ENCODE data around the gene PEAK1.
"Not testable (repeated sequence)": the region's sequence is repeated elsewhere in the genome, so short reads cannot be mapped to it uniquely, and the experiment has no call there.

PEAK1 gene

DNA sequence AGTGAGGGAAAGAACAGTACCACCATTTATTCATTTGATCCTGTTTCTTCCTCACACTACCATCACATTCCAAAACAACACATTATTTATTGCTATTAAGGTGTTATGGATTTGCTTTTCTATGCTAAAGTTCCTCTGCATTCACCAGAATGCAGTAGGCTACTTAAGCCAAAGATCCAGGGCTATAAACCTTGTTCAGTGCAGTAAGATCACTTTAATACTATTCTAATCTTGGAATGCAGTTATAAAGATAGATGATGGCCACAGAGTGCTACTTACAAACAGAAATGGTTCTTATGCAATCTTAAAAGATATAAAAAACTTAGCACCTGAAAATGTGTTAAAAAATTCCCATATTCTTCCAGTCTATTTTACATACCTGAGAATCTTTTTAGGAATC, 241.5 kb downstream of the PEAK1 start:
- no peak overlapping the region for H2AK5ac ChIP-seq (ENCODE audit: low read length)
- no peak for DNase-seq
- no peaks in the 10 kb centered on the region for H3K79me2 ChIP-seq (ENCODE audit: control insufficient read depth, insufficient read depth, low read length)
- H3K4me2 ChIP-seq (ENCODE audit: low read length) = no peak overlapping the region
- no peaks in the 10 kb centered on the region for H3K4me1 ChIP-seq (ENCODE audit: control insufficient read depth, low read depth, low read length)
- H3K36me3 ChIP-seq (ENCODE audit: control insufficient read depth, insufficient read depth, low read length) = no peaks in the 10 kb centered on the region
- H3K9ac ChIP-seq (ENCODE audit: low read length) = no peak overlapping the region
- H2BK5ac ChIP-seq (ENCODE audit: low read length) = no peak overlapping the region
- H3K27me3 ChIP-seq (ENCODE audit: insufficient read depth, low read length, poor library complexity) = no peaks in the 10 kb centered on the region
- H3K56ac ChIP-seq (ENCODE audit: low read length) = no peak overlapping the region
- no peak overlapping the region for H3K4me3 ChIP-seq (ENCODE audit: low read length)
- H3K27ac ChIP-seq (ENCODE audit: low read depth, low read length) = no peak overlapping the region
- no peak overlapping the region for H4K5ac ChIP-seq (ENCODE audit: low read length)
- H2BK15ac ChIP-seq (replicated peaks; ENCODE audit: low read depth) = no peak overlapping the region
- no peak overlapping the region for H3K23ac ChIP-seq (ENCODE audit: low read length)
- no peaks in the 10 kb centered on the region for H3K79me1 ChIP-seq (ENCODE audit: low read length)
- no peak overlapping the region for H4K8ac ChIP-seq (ENCODE audit: low read depth, low read length)
- H3K18ac ChIP-seq (ENCODE audit: low read length) = no peak overlapping the region
- no peak overlapping the region for H2BK120ac ChIP-seq (ENCODE audit: low read depth, low read length)
- no peak overlapping the region for H3K4ac ChIP-seq (ENCODE audit: low read depth, low read length)

DNA sequence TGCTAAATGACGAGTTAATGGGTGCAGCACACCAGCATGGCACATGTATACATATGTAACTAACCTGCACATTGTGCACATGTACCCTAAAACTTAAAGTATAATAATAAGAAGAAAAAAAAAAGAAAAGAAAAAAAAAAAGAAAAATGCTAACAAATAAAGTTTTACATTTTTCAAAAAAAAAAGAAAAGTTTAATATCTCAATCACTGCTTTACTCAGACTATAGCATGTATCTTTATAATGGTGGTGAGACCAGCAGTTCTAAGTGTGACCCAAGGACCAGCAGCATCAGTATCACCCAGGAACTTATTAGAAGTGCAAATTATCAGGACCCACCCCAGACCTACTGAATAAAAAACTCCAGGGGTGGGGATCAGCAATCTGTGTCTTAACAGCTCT, 243.8 kb downstream of the PEAK1 start:
- H3K23ac ChIP-seq (ENCODE audit: low read length); H3K4me2 ChIP-seq (ENCODE audit: low read length); H4K8ac ChIP-seq (ENCODE audit: low read depth, low read length); H4K5ac ChIP-seq (ENCODE audit: low read length); H3K79me2 ChIP-seq (ENCODE audit: control insufficient read depth, insufficient read depth, low read length); H3K4me3 ChIP-seq (ENCODE audit: low read length); H3K27me3 ChIP-seq (ENCODE audit: insufficient read depth, low read length, poor library complexity); H3K27ac ChIP-seq (ENCODE audit: low read depth, low read length); H3K4me1 ChIP-seq (ENCODE audit: control insufficient read depth, low read depth, low read length); H2BK120ac ChIP-seq (ENCODE audit: low read depth, low read length); DNase-seq; H3K9ac ChIP-seq (ENCODE audit: low read length); H3K56ac ChIP-seq (ENCODE audit: low read length); H2AK5ac ChIP-seq (ENCODE audit: low read length); H3K36me3 ChIP-seq (ENCODE audit: control insufficient read depth, insufficient read depth, low read length); H3K18ac ChIP-seq (ENCODE audit: low read length); H2BK5ac ChIP-seq (ENCODE audit: low read length); H3K79me1 ChIP-seq (ENCODE audit: low read length); H3K4ac ChIP-seq (ENCODE audit: low read depth, low read length); H2BK15ac ChIP-seq (replicated peaks; ENCODE audit: low read depth): not testable (repeated sequence)
- no CpG with 5 or more reads among the region's 1 CpG for WGBS (ENCODE audit: extremely low coverage, insufficient coverage, low lambda C conversion rate)

DNA sequence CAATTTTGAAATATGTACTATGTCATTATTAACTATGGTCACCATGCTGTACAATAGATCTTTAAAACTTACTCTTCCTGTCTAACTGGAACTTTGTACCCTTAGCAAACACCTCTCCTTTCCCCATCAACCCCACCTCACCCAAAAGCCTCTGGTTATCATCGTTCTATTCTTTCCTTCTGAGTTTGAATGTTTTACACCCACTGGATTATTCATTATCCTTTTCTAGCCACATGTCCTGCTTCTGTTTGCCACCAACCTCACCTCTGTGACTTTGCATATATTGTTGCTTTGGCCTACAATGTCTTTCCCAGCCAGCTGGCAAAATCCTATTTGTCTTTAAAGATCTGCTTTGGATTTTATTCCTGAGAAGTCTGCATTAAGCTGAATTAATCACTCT, 246.4 kb downstream of the PEAK1 start:
- no peak for DNase-seq
- no peak overlapping the region for H3K23ac ChIP-seq (ENCODE audit: low read length)
- H2BK5ac ChIP-seq (ENCODE audit: low read length) = no peak overlapping the region
- H2BK15ac ChIP-seq (replicated peaks; ENCODE audit: low read depth) = no peak overlapping the region
- H2AK5ac ChIP-seq (ENCODE audit: low read length) = no peak overlapping the region
- H3K79me2 ChIP-seq (ENCODE audit: control insufficient read depth, insufficient read depth, low read length) = no peaks in the 10 kb centered on the region
- H3K56ac ChIP-seq (ENCODE audit: low read length) = no peak overlapping the region
- H3K4ac ChIP-seq (ENCODE audit: low read depth, low read length) = no peak overlapping the region
- no peak overlapping the region for H2BK120ac ChIP-seq (ENCODE audit: low read depth, low read length)
- no peak overlapping the region for H3K27ac ChIP-seq (ENCODE audit: low read depth, low read length)
- no peaks in the 10 kb centered on the region for H3K36me3 ChIP-seq (ENCODE audit: control insufficient read depth, insufficient read depth, low read length)
- no peak overlapping the region for H3K9ac ChIP-seq (ENCODE audit: low read length)
- no peak overlapping the region for H3K18ac ChIP-seq (ENCODE audit: low read length)
- H4K5ac ChIP-seq (ENCODE audit: low read length) = no peak overlapping the region
- H3K27me3 ChIP-seq (ENCODE audit: insufficient read depth, low read length, poor library complexity) = no peaks in the 10 kb centered on the region
- WGBS (ENCODE audit: extremely low coverage, insufficient coverage, low lambda C conversion rate) = no CpG with 5 or more reads among the region's 1 CpG
- H4K8ac ChIP-seq (ENCODE audit: low read depth, low read length) = no peak overlapping the region
- no peak overlapping the region for H3K4me2 ChIP-seq (ENCODE audit: low read length)
- no peaks in the 10 kb centered on the region for H3K79me1 ChIP-seq (ENCODE audit: low read length)
- H3K4me1 ChIP-seq (ENCODE audit: control insufficient read depth, low read depth, low read length) = no peaks in the 10 kb centered on the region
- no peak overlapping the region for H3K4me3 ChIP-seq (ENCODE audit: low read length)

DNA sequence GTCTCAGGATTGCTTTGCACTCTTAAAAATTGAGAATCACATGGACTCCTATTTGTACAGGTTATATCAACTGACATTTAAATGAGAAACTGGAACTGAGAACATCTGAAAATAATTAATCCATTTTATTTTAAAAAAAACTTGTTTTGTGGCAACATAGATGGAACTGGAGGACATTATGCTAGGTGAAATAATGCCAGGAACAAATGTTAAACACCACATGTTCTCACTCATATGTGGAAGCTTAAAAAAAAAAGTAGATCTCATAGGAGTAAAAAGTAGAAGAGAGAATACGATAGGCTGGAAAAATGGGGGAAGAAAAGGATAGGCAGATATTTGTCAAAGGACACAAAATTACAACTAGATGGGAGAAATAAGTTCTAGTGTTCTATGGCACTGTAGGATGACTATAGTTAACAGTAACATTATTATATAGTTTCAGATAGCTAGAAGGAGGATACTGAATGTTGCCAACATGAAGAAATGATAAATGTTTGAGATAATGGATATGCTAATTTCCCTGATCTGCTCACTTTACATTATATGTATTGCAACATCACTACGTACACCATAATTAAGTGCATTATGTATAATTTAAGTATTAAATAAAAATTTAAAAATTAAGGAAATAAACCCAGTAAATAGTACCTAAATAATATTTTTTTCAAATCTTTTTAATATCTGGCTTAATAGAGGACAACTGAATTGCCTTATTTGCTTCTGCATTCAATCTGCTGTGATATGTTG, 248.5 kb downstream of the PEAK1 start:
- Histone ChIP-seq H3K56ac (ENCODE audit: low read length) (no peak overlapping the region), H3K79me2 (ENCODE audit: control insufficient read depth, insufficient read depth, low read length) (no peaks in the 10 kb centered on the region), H4K8ac (ENCODE audit: low read depth, low read length) (no peak overlapping the region), H2BK5ac (ENCODE audit: low read length) (no peak overlapping the region), H3K4me3 (ENCODE audit: low read length) (no peak overlapping the region), H4K5ac (ENCODE audit: low read length) (no peak overlapping the region), H3K27me3 (ENCODE audit: insufficient read depth, low read length, poor library complexity) (no peaks in the 10 kb centered on the region), H2BK120ac (ENCODE audit: low read depth, low read length) (no peak overlapping the region), H3K36me3 (ENCODE audit: control insufficient read depth, insufficient read depth, low read length) (no peaks in the 10 kb centered on the region), H2AK5ac (ENCODE audit: low read length) (no peak overlapping the region), H3K4me2 (ENCODE audit: low read length) (no peak overlapping the region), H3K4me1 (ENCODE audit: control insufficient read depth, low read depth, low read length) (no peaks in the 10 kb centered on the region), H3K79me1 (ENCODE audit: low read length) (no peaks in the 10 kb centered on the region), H3K27ac (ENCODE audit: low read depth, low read length) (no peak overlapping the region), H2BK15ac (replicated peaks; ENCODE audit: low read depth) (no peak overlapping the region), H3K18ac (ENCODE audit: low read length) (no peak overlapping the region), H3K4ac (ENCODE audit: low read depth, low read length) (no peak overlapping the region), H3K9ac (ENCODE audit: low read length) (no peak overlapping the region), H3K23ac (ENCODE audit: low read length) (no peak overlapping the region)
- DNase-seq = no peak
- no CpG with 5 or more reads among the region's 2 CpGs for WGBS (ENCODE audit: extremely low coverage, insufficient coverage, low lambda C conversion rate)

DNA sequence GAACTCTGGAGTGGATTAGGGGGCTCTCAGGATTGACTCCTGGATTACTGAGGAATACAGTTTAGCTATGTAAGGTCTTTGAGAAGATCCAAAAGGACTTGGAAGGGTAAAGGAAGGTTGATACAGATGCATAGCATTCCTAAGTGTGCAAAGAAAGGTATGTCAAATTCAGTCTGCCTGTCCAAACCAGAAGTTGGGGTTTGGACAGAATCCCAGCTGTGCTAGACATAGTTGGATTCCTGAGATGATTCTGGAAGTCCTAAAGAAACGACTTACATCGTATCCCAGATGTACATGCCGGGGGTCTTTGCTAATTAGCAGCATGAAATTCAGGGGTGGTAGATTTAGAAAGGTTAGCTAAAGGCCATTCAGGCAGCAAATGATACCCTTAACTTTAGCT, 251.3 kb downstream of the PEAK1 start:
- no peak overlapping the region for H3K56ac ChIP-seq (ENCODE audit: low read length)
- no peaks in the 10 kb centered on the region for H3K79me1 ChIP-seq (ENCODE audit: low read length)
- no peak overlapping the region for H3K4ac ChIP-seq (ENCODE audit: low read depth, low read length)
- H4K8ac ChIP-seq (ENCODE audit: low read depth, low read length) = no peak overlapping the region
- H3K9ac ChIP-seq (ENCODE audit: low read length) = no peak overlapping the region
- H2AK5ac ChIP-seq (ENCODE audit: low read length) = no peak overlapping the region
- H3K27me3 ChIP-seq (ENCODE audit: insufficient read depth, low read length, poor library complexity) = no peaks in the 10 kb centered on the region
- DNase-seq = no peak
- no peaks in the 10 kb centered on the region for H3K36me3 ChIP-seq (ENCODE audit: control insufficient read depth, insufficient read depth, low read length)
- H3K4me3 ChIP-seq (ENCODE audit: low read length) = no peak overlapping the region
- H2BK5ac ChIP-seq (ENCODE audit: low read length) = no peak overlapping the region
- no CpG with 5 or more reads among the region's 3 CpGs for WGBS (ENCODE audit: extremely low coverage, insufficient coverage, low lambda C conversion rate)
- no peak overlapping the region for H4K5ac ChIP-seq (ENCODE audit: low read length)
- H2BK120ac ChIP-seq (ENCODE audit: low read depth, low read length) = no peak overlapping the region
- H3K23ac ChIP-seq (ENCODE audit: low read length) = no peak overlapping the region
- peaks cover 1% of the 10 kb centered on the region for H3K4me1 ChIP-seq (ENCODE audit: control insufficient read depth, low read depth, low read length)
- no peak overlapping the region for H2BK15ac ChIP-seq (replicated peaks; ENCODE audit: low read depth)
- no peak overlapping the region for H3K4me2 ChIP-seq (ENCODE audit: low read length)
- no peak overlapping the region for H3K27ac ChIP-seq (ENCODE audit: low read depth, low read length)
- no peaks in the 10 kb centered on the region for H3K79me2 ChIP-seq (ENCODE audit: control insufficient read depth, insufficient read depth, low read length)
- H3K18ac ChIP-seq (ENCODE audit: low read length) = no peak overlapping the region

DNA sequence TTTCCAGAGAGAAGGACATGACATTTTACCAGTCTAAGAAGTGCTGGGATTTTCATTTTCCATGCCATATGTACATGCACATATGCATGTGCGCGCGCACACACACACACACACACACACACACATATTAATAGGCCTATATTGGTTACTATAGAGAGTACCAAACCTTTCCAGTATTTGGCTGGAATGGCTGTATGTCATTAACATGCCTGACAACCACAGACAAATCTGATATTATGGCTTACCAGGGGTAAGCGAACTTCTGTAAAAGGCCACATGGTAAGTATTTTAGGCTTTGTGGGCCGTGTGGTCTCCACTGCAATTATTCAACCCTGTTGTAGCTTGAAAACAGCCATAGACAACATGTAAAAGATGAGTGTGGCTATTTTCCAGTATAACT, 251.8 kb downstream of the PEAK1 start:
- H2BK5ac ChIP-seq (ENCODE audit: low read length) = no peak overlapping the region
- H2BK15ac ChIP-seq (replicated peaks; ENCODE audit: low read depth) = no peak overlapping the region
- H3K56ac ChIP-seq (ENCODE audit: low read length) = no peak overlapping the region
- H4K8ac ChIP-seq (ENCODE audit: low read depth, low read length) = no peak overlapping the region
- H3K4me2 ChIP-seq (ENCODE audit: low read length) = no peak overlapping the region
- no peaks in the 10 kb centered on the region for H3K36me3 ChIP-seq (ENCODE audit: control insufficient read depth, insufficient read depth, low read length)
- H4K5ac ChIP-seq (ENCODE audit: low read length) = no peak overlapping the region
- H2BK120ac ChIP-seq (ENCODE audit: low read depth, low read length) = no peak overlapping the region
- H3K27me3 ChIP-seq (ENCODE audit: insufficient read depth, low read length, poor library complexity) = no peaks in the 10 kb centered on the region
- H3K9ac ChIP-seq (ENCODE audit: low read length) = no peak overlapping the region
- H3K27ac ChIP-seq (ENCODE audit: low read depth, low read length) = no peak overlapping the region
- H3K4me3 ChIP-seq (ENCODE audit: low read length) = no peak overlapping the region
- no peak overlapping the region for H3K4ac ChIP-seq (ENCODE audit: low read depth, low read length)
- H3K79me1 ChIP-seq (ENCODE audit: low read length) = no peaks in the 10 kb centered on the region
- WGBS (ENCODE audit: extremely low coverage, insufficient coverage, low lambda C conversion rate) = no CpG with 5 or more reads among the region's 5 CpGs
- no peak for DNase-seq
- H3K79me2 ChIP-seq (ENCODE audit: control insufficient read depth, insufficient read depth, low read length) = no peaks in the 10 kb centered on the region
- peaks cover 3% of the 10 kb centered on the region for H3K4me1 ChIP-seq (ENCODE audit: control insufficient read depth, low read depth, low read length)
- no peak overlapping the region for H3K18ac ChIP-seq (ENCODE audit: low read length)
- H2AK5ac ChIP-seq (ENCODE audit: low read length) = no peak overlapping the region
- H3K23ac ChIP-seq (ENCODE audit: low read length) = no peak overlapping the region

Data from mesendoderm (in vitro differentiated cells).